Measurements from ENCODE around the gene CTXND1.
A peak's percentile ranks its signal among the peaks of the same experiment; 100 is the strongest.

The CTXND1 gene

GRCh38 chr15:80216141-80216540 lies 35.9 kb downstream of the CTXND1 start:
- no peaks in the 10 kb centered on the region for H3K36me3 ChIP-seq (ENCODE audit: control insufficient read depth, insufficient read depth, low read length)
- no peaks in the 10 kb centered on the region for H3K27me3 ChIP-seq (replicated peaks; ENCODE audit: control insufficient read depth, insufficient read depth, low read length)
- H3K4me3 ChIP-seq (replicated peaks; ENCODE audit: low read depth, low read length), result no peak overlapping the region
- no peak for TF ChIP-seq CTCF (IDR thresholded peaks at IDR 0.05; ENCODE audit: insufficient read depth, low read length, poor library complexity, severe bottlenecking)
- no peak for DNase-seq (ENCODE audit: extremely low read depth, insufficient read length)

GRCh38 chr15:80214910-80215309 lies 37.1 kb downstream of the CTXND1 start:
- H3K27me3 ChIP-seq (replicated peaks; ENCODE audit: control insufficient read depth, insufficient read depth, low read length), result no peaks in the 10 kb centered on the region
- no peak for DNase-seq (ENCODE audit: extremely low read depth, insufficient read length)
- no peaks in the 10 kb centered on the region for H3K36me3 ChIP-seq (ENCODE audit: control insufficient read depth, insufficient read depth, low read length)
- no peak for TF ChIP-seq CTCF (IDR thresholded peaks at IDR 0.05; ENCODE audit: insufficient read depth, low read length, poor library complexity, severe bottlenecking)
- H3K4me3 ChIP-seq (replicated peaks; ENCODE audit: low read depth, low read length), result no peak overlapping the region

- H3K4me3 ChIP-seq (replicated peaks; ENCODE audit: low read depth, low read length), result no peak overlapping the region
- no peak for TF ChIP-seq CTCF (IDR thresholded peaks at IDR 0.05; ENCODE audit: insufficient read depth, low read length, poor library complexity, severe bottlenecking)
- H3K36me3 ChIP-seq (ENCODE audit: control insufficient read depth, insufficient read depth, low read length), result no peaks in the 10 kb centered on the region
- no peak for DNase-seq (ENCODE audit: extremely low read depth, insufficient read length)
- no peaks in the 10 kb centered on the region for H3K27me3 ChIP-seq (replicated peaks; ENCODE audit: control insufficient read depth, insufficient read depth, low read length)
These were observed 40.0 kb downstream of the CTXND1 start for GRCh38 chr15:80211976-80212375.

GRCh38 chr15:80210611-80211573 lies 41.1 kb downstream of the CTXND1 start:
- Histone ChIP-seq H3K27me3 (replicated peaks; ENCODE audit: control insufficient read depth, insufficient read depth, low read length) (no peaks in the 10 kb centered on the region), H3K4me3 (replicated peaks; ENCODE audit: low read depth, low read length) (no peak overlapping the region), H3K36me3 (ENCODE audit: control insufficient read depth, insufficient read depth, low read length) (no peaks in the 10 kb centered on the region)
- no peak for TF ChIP-seq CTCF (IDR thresholded peaks at IDR 0.05; ENCODE audit: insufficient read depth, low read length, poor library complexity, severe bottlenecking)
- peak; percentile 14 for DNase-seq (ENCODE audit: extremely low read depth, insufficient read length)

GRCh38 chr15:80208758-80209734 lies 43.0 kb downstream of the CTXND1 start:
- H3K4me3 ChIP-seq (replicated peaks; ENCODE audit: low read depth, low read length), result no peak overlapping the region
- no peaks in the 10 kb centered on the region for H3K36me3 ChIP-seq (ENCODE audit: control insufficient read depth, insufficient read depth, low read length)
- no peak for TF ChIP-seq CTCF (IDR thresholded peaks at IDR 0.05; ENCODE audit: insufficient read depth, low read length, poor library complexity, severe bottlenecking)
- no peak for DNase-seq (ENCODE audit: extremely low read depth, insufficient read length)
- no peaks in the 10 kb centered on the region for H3K27me3 ChIP-seq (replicated peaks; ENCODE audit: control insufficient read depth, insufficient read depth, low read length)

Data from GM06990 (cell line).